H1 (cell line): ENCODE results near the gene CFAP61. TPM values are rescaled to one million over a fixed set of nuclear protein-coding genes. Genes with fewer than 3 reads are reported as not detected.

Experiments used
- CBX8 ChIP-seq: fragments of 300-800, 300-1000 bp; sonication (generic); IDR thresholded peaks from 2 replicates; pipeline ENCODE4 v1.7.1; 2016; ENCODE audit warnings: low read depth, low read length, borderline replicate concordance
- CHD1 ChIP-seq: IDR thresholded peaks from 2 replicates; pipeline ENCODE4 v1.6.1; 2012; ENCODE audit warnings: low read depth, low read length, improper control_type of control experiment
- HDAC2 ChIP-seq, 2 experiments: fragments of 300-600 bp in 1 of 2; sonication (generic) in 1 of 2; IDR thresholded peaks; 2 replicates each; pipeline ENCODE4 v1.6.1; 2011 to 2012; ENCODE audit warnings: low read depth in 2 of 2, low read length in 2 of 2, mild to moderate bottlenecking in 2 of 2, moderate library complexity in 2 of 2, borderline replicate concordance in 1 of 2, inconsistent platforms in 1 of 2
- JUN ChIP-seq: IDR thresholded peaks from 2 replicates; pipeline ENCODE4 v1.6.1; 2011; ENCODE audit warnings: low read depth, mild to moderate bottlenecking, improper control_type of control experiment, low read length
- KDM1A ChIP-seq: fragments of 200-600, 300-600 bp; sonication (generic); IDR thresholded peaks from 2 replicates; pipeline ENCODE4 v1.7.1; 2016; ENCODE audit warnings: mild to moderate bottlenecking, low read length, borderline replicate concordance
- SIN3A ChIP-seq, 2 experiments: IDR thresholded peaks in 1 of 2; conservative IDR thresholded peaks in 1 of 2; 2 replicates each; pipeline ENCODE4 v1.6.1; 2011 to 2012; ENCODE audit warnings: low read length in 2 of 2, improper control_type of control experiment in 1 of 2, low read depth in 1 of 2, mild to moderate bottlenecking in 1 of 2
- TAF7 ChIP-seq: optimal IDR thresholded peaks from 2 replicates; pipeline ENCODE3; 2011; ENCODE audit warnings: low read depth, mild to moderate bottlenecking, inconsistent platforms, low read length, moderate library complexity, borderline replicate concordance
- polyA plus RNA-seq, 7 experiments: library from polyadenylated mRNA; depleted of rRNA in 3 of 7; stranded (reverse) in 5 of 7; unstranded in 2 of 7; fragments of >200 nt in 5 of 7; fragments of 200-250 nt in 2 of 7; gene quantifications; 1 replicate in 5 of 7; 2 replicates in 1 of 7; 4 replicates in 1 of 7; pipeline versions ENCODE4 v1.2.1 to v1.2.3, GENCODE V29; 2011 to 2013; ENCODE audit warnings: missing spikeins in 2 of 7, mixed read lengths in 2 of 7
- total RNA-seq: library from RNA; stranded (reverse); fragmentation: NEBNext Ultra II Directional; extraction: Animal tissue kit (Norgen Biotek cat#: 25700); gene quantifications from 2 replicates; pipeline ENCODE4 v1.2.1, GENCODE V29; 2021
- TF ChIP-seq, protein P1 (sequence below): IDR thresholded peaks from 2 replicates; pipeline ENCODE4 v1.6.1; 2011; ENCODE audit warnings: low read length, improper control_type of control experiment

Gene CFAP61
- total and polyA plus RNA-seq, 2 of the 8 experiments (the other 6 are each of a cell fraction or from before 2014, with no cell fraction given), result 0.29 to 0.61 TPM

DNA sequence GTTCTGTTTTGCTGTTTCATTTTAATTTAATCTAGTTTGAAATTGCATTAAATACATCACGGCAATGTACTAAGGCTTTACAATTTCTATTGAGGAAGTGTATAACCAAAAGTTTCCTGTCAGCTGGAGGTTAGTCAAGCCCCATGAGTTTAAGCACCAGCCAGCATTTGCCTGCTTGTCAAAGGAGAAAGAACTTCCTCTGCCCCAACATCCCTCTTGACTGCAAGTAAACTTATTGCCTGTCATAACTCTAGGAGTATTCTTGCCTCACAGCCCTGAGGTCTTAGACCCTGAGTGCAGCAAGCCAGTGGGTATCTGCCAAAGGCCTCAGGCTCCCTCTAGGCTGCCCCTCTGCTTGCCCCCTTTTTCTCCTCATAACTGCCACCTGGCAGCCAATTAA is 208.8 kb downstream of the CFAP61 start (continued):
- TF ChIP-seq CBX8, result no peak
- no peak for TF ChIP-seq CHD1
- TF ChIP-seq, protein P1, sequence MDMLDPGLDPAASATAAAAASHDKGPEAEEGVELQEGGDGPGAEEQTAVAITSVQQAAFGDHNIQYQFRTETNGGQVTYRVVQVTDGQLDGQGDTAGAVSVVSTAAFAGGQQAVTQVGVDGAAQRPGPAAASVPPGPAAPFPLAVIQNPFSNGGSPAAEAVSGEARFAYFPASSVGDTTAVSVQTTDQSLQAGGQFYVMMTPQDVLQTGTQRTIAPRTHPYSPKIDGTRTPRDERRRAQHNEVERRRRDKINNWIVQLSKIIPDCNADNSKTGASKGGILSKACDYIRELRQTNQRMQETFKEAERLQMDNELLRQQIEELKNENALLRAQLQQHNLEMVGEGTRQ, result no peak
- TF ChIP-seq JUN, result no peak
- no peak for TF ChIP-seq TAF7
- TF ChIP-seq HDAC2 (IDR thresholded peaks at IDR 0.05; ENCODE audit: borderline replicate concordance in 1 of 2, low read depth in 2 of 2, low read length in 2 of 2), result no peak
- no peak for TF ChIP-seq SIN3A (conservative IDR thresholded peaks at IDR 0.05 in 1 of 2, IDR thresholded peaks at IDR 0.05 in 1 of 2; ENCODE audit: low read depth in 1 of 2, low read length in 2 of 2)
- TF ChIP-seq KDM1A, result no peak
